ENCODE measurements around the gene BCAS4. TPM values are rescaled to one million over a fixed set of nuclear protein-coding genes. Genes with fewer than 3 reads are reported as not detected.

The BCAS4 gene
- total RNA-seq, 1 donor from 2014 or later = 12.9 TPM

- Mint-ChIP-seq H3K4me3 (no peak overlapping the region), H3K36me3 (peaks cover 61% of the 10 kb centered on the region), H3K27ac (no peak overlapping the region), H3K27me3 (ENCODE audit: low read depth) (no peaks in the 10 kb centered on the region), H3K4me1 (peaks cover 2% of the 10 kb centered on the region), H3K9me3 (no peaks in the 10 kb centered on the region)
- DNase-seq (ENCODE audit: low spot score in 2 of 2, unreplicated experiment in 2 of 2) = no peak
- TF ChIP-seq CTCF (IDR thresholded peaks at IDR 0.05; ENCODE audit: unreplicated experiment) = no peak
Measured at GRCh38 chr20:50891138-50891537, 96.3 kb downstream of the BCAS4 start.

- Mint-ChIP-seq H3K27ac (no peak overlapping the region), H3K4me3 (no peak overlapping the region), H3K4me1 (peaks cover under 1% of the 10 kb centered on the region), H3K9me3 (no peaks in the 10 kb centered on the region), H3K27me3 (ENCODE audit: low read depth) (no peaks in the 10 kb centered on the region), H3K36me3 (peaks cover 64% of the 10 kb centered on the region)
- no peak for TF ChIP-seq CTCF (IDR thresholded peaks at IDR 0.05; ENCODE audit: unreplicated experiment)
- DNase-seq (ENCODE audit: low spot score in 2 of 2, unreplicated experiment in 2 of 2) = no peak
Measured at GRCh38 chr20:50892394-50892793, 97.5 kb downstream of the BCAS4 start.

DNA sequence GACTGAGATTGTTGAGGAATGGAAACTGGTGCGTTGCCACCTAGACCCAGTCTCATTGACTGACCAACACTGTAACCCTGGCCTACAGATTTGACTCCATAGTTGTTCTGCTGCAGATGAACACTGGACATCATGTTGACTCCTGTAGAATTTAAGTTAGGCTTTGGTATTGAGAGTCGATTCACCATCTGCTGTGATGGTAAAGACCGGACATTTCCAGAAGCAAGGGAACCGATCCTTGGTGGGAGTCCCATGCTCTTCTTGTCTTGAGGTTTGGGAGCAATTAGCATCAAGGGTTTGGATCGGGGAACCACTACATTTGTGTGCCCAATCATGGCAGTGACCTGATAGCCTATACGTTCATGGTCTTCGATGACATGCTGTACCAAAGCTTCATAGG is 98.8 kb downstream of the BCAS4 start:
- H3K27ac Mint-ChIP-seq = no peak overlapping the region
- no peak for DNase-seq (ENCODE audit: low spot score in 2 of 2, unreplicated experiment in 2 of 2)
- no peaks in the 10 kb centered on the region for H3K9me3 Mint-ChIP-seq
- H3K4me1 Mint-ChIP-seq = no peaks in the 10 kb centered on the region
- no peaks in the 10 kb centered on the region for H3K27me3 Mint-ChIP-seq (ENCODE audit: low read depth)
- H3K4me3 Mint-ChIP-seq = no peak overlapping the region
- no peak for TF ChIP-seq CTCF (IDR thresholded peaks at IDR 0.05; ENCODE audit: unreplicated experiment)
- peaks cover 61% of the 10 kb centered on the region for H3K36me3 Mint-ChIP-seq

- TF ChIP-seq CTCF (IDR thresholded peaks at IDR 0.05; ENCODE audit: unreplicated experiment) = no peak
- H3K36me3 Mint-ChIP-seq = peaks cover 51% of the 10 kb centered on the region
- no peak overlapping the region for H3K4me3 Mint-ChIP-seq
- H3K27ac Mint-ChIP-seq = no peak overlapping the region
- DNase-seq (ENCODE audit: low spot score in 2 of 2, unreplicated experiment in 2 of 2) = no peak
- H3K27me3 Mint-ChIP-seq (ENCODE audit: low read depth) = no peaks in the 10 kb centered on the region
- H3K9me3 Mint-ChIP-seq = no peaks in the 10 kb centered on the region
- H3K4me1 Mint-ChIP-seq = no peaks in the 10 kb centered on the region
Measured at GRCh38 chr20:50895111-50895830, 100.4 kb downstream of the BCAS4 start.

DNA sequence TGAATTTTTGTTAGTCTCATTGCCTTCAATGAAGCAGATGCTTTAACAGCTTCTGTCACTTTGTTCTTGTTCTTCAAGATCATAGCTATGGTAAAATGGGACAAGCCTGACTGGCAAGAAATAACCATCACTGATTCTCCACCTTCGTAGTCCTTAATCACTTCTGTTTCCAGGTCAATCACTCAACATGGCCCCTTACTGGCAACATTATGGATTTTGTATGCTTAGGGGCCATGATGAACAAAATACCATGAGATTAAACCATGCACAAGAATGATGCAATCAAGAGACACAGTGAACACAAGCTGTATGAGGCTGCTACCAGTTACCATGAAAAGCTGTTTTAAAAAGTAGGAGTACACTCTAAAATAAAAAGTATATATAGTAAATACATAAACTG is 103.6 kb downstream of the BCAS4 start:
- no peaks in the 10 kb centered on the region for H3K27me3 Mint-ChIP-seq (ENCODE audit: low read depth)
- H3K4me1 Mint-ChIP-seq = peaks cover 2% of the 10 kb centered on the region
- DNase-seq (ENCODE audit: low spot score in 2 of 2, unreplicated experiment in 2 of 2) = no peak
- peaks cover 30% of the 10 kb centered on the region for H3K36me3 Mint-ChIP-seq
- TF ChIP-seq CTCF (IDR thresholded peaks at IDR 0.05; ENCODE audit: unreplicated experiment) = no peak
- H3K4me3 Mint-ChIP-seq = no peak overlapping the region
- H3K27ac Mint-ChIP-seq = no peak overlapping the region
- H3K9me3 Mint-ChIP-seq = no peaks in the 10 kb centered on the region

Data from mesothelial cell of epicardium (in vitro differentiated cells).